Ecto neural progenitor cell (in vitro differentiated cells): Measurements from ENCODE around the gene MON2.
"Not testable (repeated sequence)": the region's sequence is repeated elsewhere in the genome, so short reads cannot be mapped to it uniquely, and the experiment has no call there.

ENCODE experiments used
- DNase-seq: peaks from one replicate; pipeline ENCODE4 v3.0.0-alpha.2; 2018; ENCODE audit warnings: low spot score

Gene MON2

DNA sequence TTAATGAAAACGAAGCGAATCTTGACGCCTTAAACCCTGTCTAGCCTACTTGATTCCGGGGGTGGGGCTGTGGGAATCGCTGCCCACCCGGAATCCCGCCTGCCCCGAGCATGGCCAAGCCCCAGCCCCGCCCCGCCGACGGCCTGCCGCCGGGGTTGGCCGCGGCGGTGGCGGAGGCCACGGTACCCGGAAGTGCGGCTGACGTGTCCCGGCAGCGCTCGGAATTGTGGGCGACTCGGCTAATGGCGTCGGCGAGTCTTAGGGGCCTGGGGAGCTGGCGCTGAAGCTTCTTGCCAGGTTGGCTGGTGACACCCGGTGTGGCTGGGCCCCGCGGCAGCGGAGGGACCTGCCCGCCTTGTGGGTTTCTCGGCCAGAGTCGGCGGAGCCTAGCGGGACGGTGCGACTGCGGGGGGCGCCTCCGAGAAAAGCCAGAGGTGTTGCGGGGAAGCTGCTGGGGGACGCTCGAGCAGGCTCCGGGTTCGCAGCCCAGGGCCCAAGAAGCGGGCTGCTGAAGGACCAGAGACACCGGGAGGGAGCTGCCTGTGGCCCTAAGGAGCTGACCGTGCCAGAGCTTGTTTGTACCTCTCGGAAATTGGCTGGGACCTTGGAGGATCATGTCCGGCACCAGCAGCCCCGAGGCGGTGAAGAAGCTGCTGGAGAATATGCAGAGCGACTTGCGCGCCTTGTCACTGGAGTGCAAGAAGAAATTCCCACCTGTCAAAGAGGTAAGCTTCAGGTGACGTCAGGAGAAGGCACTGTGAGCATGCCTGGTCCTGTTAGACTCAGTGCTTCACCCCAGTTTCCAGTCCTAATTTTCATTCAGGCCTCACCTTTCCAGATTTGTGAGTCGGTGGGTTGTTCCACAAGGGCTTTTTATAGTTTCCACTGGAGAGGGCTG, at the start of gene MON2:
Gene MON2 (plus strand): TSS at position 233 of the 898 bp plus-strand sequence. CDS start 382 bp downstream, at position 615.
- DNase-seq, result peak; percentile 93

DNA sequence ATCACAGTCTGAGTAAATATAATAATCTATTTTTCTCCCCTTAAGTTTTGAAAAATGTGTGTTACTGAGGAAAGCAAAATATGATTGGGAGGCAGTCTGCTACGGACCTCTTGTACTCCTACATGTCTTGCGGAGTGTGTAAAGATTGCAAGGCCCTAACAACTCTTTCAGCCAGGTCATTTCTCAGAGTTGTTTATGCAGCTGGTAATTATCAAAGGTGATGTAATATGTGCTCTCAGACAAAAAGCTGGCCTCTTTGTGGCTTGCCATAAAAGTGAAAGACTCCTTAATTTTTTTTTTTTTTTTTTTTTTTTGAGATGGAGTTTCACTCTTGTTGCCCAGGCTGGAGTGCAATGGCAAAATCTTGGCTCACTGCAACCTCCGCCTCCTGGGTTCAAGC, 40.5 kb upstream of the MON2 start:
- DNase-seq, result no peak

- DNase-seq, result no peak
These were observed 37.2 kb upstream of the MON2 start for GRCh38 chr12:62429457-62429856.

DNA sequence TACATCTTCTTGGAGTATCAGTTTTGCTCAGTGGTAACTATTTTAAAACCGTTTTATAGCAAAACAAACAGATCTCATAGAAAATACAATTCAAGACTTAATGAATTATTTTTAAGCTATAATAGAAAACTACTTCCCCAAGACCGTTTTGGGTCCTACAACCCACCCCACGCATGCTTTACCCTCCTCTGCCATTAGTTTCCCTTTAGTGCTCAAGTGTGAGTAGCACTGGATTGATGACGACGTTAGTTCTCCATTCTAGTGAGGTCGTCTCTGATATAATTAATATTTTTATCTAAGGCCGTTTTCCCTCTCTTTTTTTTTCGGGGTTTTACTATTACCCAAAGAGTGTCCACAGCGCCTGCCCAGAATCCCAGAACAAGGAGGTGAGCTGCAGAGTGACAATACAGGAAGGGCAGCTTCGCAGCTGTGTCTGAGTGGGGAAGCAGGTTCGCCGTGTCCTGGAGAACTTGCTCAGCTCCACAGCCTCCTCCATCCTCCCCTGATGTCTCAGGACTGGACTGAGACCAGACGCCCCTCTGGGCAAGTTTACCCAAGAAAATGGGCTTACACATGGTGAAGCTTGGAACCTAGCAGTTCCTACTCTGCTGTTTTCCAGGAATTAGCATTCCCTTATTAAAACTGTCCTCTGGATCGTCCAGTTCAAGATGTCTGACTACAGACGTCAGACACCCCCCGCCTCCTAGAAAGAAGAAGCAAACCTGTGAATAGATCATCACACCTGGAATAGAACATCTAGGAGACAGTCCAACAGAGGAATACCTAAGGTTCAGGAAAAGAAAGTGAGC, 31.9 kb upstream of the MON2 start:
- peak; percentile 50 for DNase-seq

DNA sequence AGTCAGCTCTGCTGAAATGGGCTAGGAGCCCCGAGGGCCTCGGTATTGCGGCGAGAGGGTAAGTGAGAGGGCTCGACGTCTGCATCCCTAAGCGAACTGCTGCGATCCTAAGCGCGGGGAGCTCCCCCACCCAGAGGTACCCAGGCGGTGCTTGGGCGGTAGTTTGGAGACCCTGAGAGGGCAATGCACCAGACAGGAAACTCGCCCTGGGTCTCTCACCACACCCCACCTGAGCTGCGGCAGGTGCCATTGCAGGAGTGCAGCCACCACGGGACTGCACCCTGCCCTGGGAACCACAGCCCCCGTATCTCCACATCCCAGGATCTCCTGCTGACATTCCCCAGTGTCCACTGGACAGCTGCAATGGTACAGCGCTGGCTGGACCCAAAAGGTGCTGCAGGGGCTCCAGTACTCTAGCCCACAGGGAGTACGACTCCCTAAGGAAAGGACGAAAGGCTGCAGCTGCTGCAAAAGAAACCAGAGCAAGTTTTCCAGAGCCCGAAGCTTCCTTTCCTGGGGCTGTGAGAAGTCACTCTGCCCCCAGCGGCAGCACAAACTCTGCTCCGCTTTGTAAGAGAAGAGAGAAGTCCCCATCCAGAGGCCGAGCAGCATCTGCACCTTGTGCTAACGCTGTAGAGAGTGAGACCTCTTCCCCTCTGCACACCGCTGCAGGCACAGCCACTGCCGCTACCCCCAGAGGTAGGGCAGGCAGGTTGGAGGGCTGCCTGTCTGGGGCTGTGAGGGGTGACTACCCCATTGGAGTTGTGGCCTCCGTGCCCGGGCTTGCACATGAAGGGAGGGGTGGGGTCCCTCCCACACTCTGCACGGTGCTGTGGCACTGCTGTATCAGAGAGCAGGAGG, 31.1 kb upstream of the MON2 start:
- DNase-seq, result peak; percentile 85

DNA sequence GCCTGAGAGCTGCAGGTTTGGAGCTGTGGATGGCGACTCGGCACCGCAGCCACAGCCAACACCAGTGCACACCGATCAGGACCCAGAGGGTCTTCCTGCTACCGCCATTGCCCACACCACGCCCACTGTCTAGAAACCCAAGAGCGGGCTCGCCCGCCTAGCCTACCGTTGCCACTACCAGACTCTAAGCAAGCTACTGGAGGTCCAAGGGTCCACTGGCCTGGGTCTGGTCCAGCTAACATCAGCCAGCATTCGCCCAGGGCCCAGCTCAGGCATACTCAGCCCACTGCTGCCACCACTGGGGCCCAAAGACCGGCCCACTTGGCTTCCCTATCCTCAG, 30.5 kb upstream of the MON2 start:
- DNase-seq, result no peak

- DNase-seq, result peak; percentile 57
These were observed 28.4 kb upstream of the MON2 start for GRCh38 chr12:62438098-62438692.

DNA sequence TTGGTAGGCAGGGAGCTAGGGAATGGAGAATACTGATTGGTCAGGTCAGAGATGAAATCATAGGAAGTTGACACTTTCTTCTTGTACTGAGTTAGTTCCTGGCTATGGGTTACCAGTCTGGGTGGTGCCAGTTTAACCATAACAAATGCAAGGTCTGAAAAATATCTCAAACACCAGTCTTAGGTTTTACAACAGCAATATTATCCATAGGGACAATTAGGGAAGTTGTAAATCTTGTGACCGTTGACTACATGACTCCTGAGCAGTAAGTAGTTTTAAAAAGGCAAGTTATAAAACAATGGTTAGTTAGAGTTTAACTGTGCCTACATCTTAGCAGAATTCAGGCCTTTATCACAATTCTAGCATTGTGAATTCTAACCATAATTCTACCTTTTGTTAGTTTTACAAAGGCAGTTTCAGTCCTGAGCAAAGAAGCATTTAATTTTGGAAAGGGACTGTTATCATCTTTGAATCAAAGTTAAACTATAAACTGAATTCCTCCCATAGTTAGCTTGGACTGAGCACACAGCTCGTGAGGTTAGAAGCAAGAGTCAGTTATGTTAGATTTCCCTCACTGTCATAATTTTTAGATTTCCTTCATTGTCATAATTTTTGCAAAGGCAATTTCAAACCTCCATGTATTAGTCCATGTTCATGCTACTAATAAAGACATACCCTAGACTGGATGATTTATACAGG, 19.7 kb upstream of the MON2 start:
- no peak for DNase-seq

DNA sequence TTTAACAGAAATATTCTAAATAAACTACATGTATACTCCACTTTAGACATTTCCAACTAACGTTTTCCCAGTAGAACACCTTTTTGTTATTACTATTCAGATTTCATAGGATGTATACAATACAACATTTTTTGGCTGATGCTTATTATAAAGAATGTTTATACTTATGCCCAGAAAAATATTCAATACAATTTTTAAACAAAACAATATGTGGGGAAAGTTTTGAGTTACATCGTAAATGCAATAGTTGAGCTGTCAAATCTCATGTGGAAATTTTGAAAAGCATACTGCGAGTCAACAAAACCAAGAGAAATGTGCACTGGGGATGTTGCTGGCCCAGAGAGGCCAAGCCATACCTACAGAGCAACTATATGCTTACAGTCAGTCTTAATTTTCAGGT, 18.2 kb upstream of the MON2 start:
- no peak for DNase-seq

- not testable (repeated sequence) for DNase-seq
These were observed 11.2 kb upstream of the MON2 start for GRCh38 chr12:62455429-62455828.

- no peak for DNase-seq
These were observed 8.0 kb upstream of the MON2 start for GRCh38 chr12:62458626-62459025.

GRCh38 chr12:62459976-62460375, 6.7 kb upstream of the MON2 start:
- no peak for DNase-seq

DNA sequence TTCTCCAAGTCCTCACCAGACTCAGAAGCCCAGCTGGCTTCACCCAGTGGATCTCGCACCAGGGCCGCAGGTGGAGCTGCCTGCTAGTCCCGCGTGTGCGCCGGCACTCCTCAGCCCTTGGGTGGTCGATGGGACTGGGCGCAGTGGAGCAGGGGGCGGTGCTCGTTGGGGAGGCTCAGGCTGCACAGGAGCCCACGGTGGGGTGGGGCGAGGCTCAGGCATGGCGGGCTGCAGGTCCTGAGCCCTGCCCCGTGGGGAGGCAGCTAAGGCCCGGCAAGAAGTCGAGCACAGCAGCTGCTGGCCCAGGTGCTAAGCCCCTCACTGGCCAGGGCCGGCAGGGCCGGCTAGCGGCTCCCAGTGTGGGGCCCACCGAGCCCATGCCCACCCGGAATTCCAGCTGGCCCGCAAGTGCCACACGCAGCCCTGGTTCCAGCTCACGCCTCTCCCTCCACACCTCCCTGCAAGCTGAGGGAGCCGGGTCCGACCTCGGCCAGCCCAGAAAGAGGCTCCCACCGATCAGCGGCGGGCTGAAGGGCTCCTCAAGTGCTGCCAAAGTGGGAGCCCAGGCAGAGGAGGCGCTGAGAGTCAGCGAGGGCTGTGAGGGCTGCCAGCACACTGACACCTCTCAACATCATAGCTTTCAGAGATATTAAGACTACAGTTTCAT, 5.3 kb upstream of the MON2 start:
- DNase-seq, result not testable (repeated sequence)

DNA sequence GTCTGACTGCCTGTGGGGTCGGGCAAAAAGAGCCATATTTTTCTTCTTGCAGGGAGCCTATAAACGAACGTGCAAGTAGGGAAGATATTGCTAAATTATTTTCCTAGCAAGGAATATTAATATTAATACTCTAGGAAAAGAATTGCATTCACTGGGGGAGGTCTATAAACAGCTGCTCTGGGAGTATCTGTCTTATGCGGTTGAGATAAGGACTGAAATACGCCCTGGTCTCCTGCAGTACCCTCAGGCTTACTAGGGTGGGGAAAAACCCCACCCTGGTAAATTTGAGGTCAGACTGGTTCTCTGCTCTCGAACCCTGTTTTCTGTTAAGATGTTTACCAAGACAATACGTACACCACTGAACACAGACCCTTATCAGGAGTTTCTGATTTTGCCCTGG, 3.4 kb upstream of the MON2 start:
- DNase-seq, result not testable (repeated sequence)

GRCh38 chr12:62466018-62466593, 520 bp upstream of the MON2 start:
- DNase-seq, result peak; percentile 68

DNA sequence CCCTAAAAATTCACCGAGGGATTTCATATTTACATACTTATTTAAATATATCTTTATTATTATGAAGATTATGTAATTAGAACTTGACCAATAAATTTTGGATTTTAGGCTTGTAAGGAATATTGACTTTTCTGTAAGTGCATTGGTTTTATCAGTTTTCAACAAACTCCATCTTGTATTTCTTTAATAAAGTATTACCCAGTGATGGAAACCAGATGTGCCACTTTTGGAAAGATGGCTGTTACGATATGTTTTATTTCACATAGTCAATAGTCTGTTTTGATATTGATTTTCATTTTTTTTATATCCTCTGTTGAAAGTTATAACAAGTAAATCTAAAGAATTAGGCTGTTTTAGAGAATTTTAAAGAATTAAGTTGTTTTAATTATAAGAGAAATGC, 1.8 kb downstream of the MON2 start:
- no peak for DNase-seq

DNA sequence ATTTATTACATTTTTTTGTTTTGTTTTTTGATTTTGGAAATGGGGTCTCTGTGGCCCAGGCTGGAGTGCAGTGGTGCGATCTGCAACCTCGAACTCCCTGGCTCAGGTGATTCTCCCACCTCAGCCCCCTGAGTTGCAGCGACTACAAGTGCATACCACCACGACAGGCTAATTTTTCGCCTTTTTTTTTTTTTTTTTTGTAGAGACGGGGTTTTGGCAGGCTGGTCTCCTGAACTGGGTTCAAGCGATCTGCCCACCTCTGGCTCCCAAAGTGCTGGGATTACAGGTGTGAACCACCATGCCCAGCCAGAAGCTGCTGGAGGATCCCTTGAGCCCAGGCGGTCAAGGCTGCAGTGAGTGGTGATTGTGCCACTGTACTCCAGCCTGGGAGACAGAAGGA, 2.3 kb downstream of the MON2 start:
- DNase-seq, result no peak

DNA sequence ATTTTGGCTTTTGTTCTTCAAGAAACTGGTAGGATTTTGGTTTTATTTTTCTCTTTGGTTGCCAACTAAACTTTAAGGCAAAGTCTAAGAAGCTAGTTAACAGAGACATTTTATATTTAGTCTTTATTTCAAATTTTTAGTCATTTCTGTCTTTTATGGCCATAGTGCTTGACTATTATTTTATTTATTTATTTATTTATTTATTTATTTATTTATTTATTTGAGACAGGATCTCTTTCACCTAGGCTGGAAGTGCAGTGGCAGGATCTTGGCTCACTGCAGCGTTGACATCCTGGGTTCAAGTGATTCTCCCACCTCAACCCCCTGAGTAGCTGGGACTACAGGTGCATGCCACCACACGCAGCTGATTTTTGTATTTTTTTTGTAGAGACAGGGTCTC, 3.1 kb downstream of the MON2 start:
- no peak for DNase-seq

DNA sequence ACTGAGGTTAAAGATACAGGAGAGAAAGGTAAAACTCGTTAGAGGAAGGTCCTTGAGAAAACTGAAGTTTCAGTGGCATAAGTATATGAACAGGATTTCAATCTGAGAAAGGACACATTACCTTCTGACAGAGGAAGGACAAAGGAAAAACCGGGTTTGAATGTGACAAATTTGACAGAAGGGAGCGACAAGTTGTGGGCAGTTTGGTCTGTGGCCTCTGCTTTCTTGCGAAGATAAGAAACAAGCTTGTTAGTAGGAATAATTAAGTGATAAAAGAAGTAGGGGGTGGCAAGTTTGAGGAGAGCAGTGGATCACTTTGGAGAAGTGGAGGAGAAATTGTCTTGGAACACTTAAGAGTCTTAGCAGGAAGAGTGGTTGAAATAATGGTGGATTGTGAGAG, 5.1 kb downstream of the MON2 start:
- DNase-seq, result no peak

GRCh38 chr12:62472472-62472871, 5.8 kb downstream of the MON2 start:
- DNase-seq, result no peak
